ENCODE measurements around the gene SNRPE. TPM values are rescaled to one million over a fixed set of nuclear protein-coding genes. Genes with fewer than 3 reads are reported as not detected.

SNRPE gene
- total and polyA plus RNA-seq, 2 of the 13 experiments (the other 11 are each of a cell fraction or from before 2014, with no cell fraction given) = 146 to 281 TPM

- TF ChIP-seq, protein P1, sequence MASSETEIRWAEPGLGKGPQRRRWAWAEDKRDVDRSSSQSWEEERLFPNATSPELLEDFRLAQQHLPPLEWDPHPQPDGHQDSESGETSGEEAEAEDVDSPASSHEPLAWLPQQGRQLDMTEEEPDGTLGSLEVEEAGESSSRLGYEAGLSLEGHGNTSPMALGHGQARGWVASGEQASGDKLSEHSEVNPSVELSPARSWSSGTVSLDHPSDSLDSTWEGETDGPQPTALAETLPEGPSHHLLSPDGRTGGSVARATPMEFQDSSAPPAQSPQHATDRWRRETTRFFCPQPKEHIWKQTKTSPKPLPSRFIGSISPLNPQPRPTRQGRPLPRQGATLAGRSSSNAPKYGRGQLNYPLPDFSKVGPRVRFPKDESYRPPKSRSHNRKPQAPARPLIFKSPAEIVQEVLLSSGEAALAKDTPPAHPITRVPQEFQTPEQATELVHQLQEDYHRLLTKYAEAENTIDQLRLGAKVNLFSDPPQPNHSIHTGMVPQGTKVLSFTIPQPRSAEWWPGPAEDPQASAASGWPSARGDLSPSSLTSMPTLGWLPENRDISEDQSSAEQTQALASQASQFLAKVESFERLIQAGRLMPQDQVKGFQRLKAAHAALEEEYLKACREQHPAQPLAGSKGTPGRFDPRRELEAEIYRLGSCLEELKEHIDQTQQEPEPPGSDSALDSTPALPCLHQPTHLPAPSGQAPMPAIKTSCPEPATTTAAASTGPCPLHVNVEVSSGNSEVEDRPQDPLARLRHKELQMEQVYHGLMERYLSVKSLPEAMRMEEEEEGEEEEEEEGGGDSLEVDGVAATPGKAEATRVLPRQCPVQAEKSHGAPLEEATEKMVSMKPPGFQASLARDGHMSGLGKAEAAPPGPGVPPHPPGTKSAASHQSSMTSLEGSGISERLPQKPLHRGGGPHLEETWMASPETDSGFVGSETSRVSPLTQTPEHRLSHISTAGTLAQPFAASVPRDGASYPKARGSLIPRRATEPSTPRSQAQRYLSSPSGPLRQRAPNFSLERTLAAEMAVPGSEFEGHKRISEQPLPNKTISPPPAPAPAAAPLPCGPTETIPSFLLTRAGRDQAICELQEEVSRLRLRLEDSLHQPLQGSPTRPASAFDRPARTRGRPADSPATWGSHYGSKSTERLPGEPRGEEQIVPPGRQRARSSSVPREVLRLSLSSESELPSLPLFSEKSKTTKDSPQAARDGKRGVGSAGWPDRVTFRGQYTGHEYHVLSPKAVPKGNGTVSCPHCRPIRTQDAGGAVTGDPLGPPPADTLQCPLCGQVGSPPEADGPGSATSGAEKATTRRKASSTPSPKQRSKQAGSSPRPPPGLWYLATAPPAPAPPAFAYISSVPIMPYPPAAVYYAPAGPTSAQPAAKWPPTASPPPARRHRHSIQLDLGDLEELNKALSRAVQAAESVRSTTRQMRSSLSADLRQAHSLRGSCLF (CRISPR knock-in tag; IDR thresholded peaks at IDR 0.05; ENCODE audit: borderline replicate concordance) = peak; percentile 16; the same call in 1 of the 2 replicates
- TF ChIP-seq ZNF207 (IDR thresholded peaks at IDR 0.05; ENCODE audit: borderline replicate concordance) (no peak), PRDM4 (CRISPR knock-in tag; IDR thresholded peaks at IDR 0.05; ENCODE audit: borderline replicate concordance) (no peak), AGO2 (optimal IDR thresholded peaks at IDR 0.05; ENCODE audit: low read depth, low read length) (peak; percentile 39), ARNT2 (CRISPR knock-in tag; IDR thresholded peaks at IDR 0.05; ENCODE audit: low read depth) (peak; percentile 77; the same call in 1 of the 2 replicates), PCBP2 (optimal IDR thresholded peaks at IDR 0.05; ENCODE audit: low read depth, low read length, poor library complexity, severe bottlenecking) (no peak), GFI1 (CRISPR knock-in tag; IDR thresholded peaks at IDR 0.05; ENCODE audit: borderline replicate concordance) (peak; percentile 62), DR1 (CRISPR knock-in tag; IDR thresholded peaks at IDR 0.05) (peak; percentile 83), SNAPC5 (CRISPR knock-in tag; IDR thresholded peaks at IDR 0.05; ENCODE audit: borderline replicate concordance) (no peak; the same call in 1 of the 2 replicates), RXRB (CRISPR knock-in tag; IDR thresholded peaks at IDR 0.05; ENCODE audit: borderline replicate concordance) (peak; percentile 67)
- TF ChIP-seq, protein P2, sequence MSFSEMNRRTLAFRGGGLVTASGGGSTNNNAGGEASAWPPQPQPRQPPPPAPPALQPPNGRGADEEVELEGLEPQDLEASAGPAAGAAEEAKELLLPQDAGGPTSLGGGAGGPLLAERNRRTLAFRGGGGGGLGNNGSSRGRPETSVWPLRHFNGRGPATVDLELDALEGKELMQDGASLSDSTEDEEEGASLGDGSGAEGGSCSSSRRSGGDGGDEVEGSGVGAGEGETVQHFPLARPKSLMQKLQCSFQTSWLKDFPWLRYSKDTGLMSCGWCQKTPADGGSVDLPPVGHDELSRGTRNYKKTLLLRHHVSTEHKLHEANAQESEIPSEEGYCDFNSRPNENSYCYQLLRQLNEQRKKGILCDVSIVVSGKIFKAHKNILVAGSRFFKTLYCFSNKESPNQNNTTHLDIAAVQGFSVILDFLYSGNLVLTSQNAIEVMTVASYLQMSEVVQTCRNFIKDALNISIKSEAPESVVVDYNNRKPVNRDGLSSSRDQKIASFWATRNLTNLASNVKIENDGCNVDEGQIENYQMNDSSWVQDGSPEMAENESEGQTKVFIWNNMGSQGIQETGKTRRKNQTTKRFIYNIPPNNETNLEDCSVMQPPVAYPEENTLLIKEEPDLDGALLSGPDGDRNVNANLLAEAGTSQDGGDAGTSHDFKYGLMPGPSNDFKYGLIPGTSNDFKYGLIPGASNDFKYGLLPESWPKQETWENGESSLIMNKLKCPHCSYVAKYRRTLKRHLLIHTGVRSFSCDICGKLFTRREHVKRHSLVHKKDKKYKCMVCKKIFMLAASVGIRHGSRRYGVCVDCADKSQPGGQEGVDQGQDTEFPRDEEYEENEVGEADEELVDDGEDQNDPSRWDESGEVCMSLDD (CRISPR knock-in tag; IDR thresholded peaks at IDR 0.05; ENCODE audit: borderline replicate concordance) = peak; percentile 60; the same call in 1 of the 2 replicates
- TF ChIP-seq, protein P3, sequence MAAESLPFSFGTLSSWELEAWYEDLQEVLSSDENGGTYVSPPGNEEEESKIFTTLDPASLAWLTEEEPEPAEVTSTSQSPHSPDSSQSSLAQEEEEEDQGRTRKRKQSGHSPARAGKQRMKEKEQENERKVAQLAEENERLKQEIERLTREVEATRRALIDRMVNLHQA (CRISPR knock-in tag; IDR thresholded peaks at IDR 0.05) = no peak
Measured at GRCh38 chr1:203861379-203862184, at the start of gene SNRPE (continued).

All from HepG2 (cell line).